Peyer's patch (tissue), 4 donors: ENCODE results near the gene INPP4A.

Experiments used
- CTCF ChIP-seq, 6 experiments: fragments of 450-650 bp in 4 of 6; fragments of 200-600 bp in 2 of 6; sonication (generic) in 1 of 6; IDR thresholded peaks; one replicate each; pipeline ENCODE4 v1.5.1; 2017 to 2019; ENCODE audit warnings: antibody characterized with exemption in 6 of 6, mild to moderate bottlenecking in 3 of 6, moderate library complexity in 1 of 6
- POLR2A ChIP-seq, 2 donors: fragments of 450-650 bp; IDR thresholded peaks; one replicate each; pipeline ENCODE4 v1.5.1; 2017; ENCODE audit warnings: antibody characterized with exemption in 2 of 2, mild to moderate bottlenecking in 2 of 2, moderate library complexity in 2 of 2

GRCh38 chr2:98489971-98490962 is 45.6 kb downstream of the INPP4A start:
- TF ChIP-seq CTCF (IDR thresholded peaks at IDR 0.05) (no peak), POLR2A (IDR thresholded peaks at IDR 0.05) (no peak)
